CD4-positive, alpha-beta T cell treated with Interleukin-17A for 1 hour (primary cell): ENCODE results near the gene MIPEP.

Source experiments
- DNase-seq: peaks from one replicate; pipeline ENCODE4 v3.0.0-alpha.2; 2020

MIPEP gene

GRCh38 chr13:23848646-23849141, 40.5 kb downstream of the MIPEP start:
- no peak for DNase-seq

DNA sequence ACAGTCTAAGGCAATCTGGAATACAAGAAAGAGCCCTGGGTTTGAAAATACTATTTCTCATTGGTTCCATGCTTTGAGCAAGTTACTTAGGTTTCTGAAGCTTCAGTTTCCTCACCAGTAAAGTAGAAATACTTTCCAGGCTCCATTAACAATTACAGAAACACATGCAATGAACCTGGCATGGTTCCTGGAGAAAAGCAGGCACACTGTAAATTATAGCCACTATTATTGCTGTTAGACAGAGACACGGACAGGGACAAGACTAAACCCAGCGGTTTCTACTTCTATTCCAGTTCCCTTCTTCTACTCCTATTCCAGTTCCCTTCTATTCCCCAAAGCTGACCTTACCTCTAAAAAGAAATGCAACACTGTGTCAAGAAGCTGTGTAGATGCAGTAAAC, 41.2 kb downstream of the MIPEP start:
- DNase-seq: no peak

GRCh38 chr13:23847497-23847896, 41.7 kb downstream of the MIPEP start:
- DNase-seq: no peak

- DNase-seq: no peak
These were observed 44.0 kb downstream of the MIPEP start for GRCh38 chr13:23845105-23845725.

GRCh38 chr13:23844132-23844531, 45.1 kb downstream of the MIPEP start:
- no peak for DNase-seq

DNA sequence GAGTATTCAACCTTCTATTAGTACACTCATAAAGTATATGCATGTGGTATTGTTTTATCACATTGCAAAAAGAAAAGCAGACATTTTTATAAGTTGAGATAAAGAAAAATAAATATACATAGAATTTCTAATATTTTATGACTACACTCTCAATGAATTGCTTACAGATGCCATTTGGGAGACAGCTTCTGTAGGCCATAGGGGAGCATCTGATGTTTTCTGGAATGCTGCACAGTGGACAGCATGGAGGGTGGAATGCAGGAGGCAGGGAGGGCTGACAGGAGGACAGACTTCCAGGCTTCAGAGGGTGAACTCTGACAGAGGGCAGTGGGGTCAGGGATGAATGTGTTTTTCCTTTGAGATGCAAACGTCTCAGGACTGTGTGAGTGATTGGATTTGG, 45.8 kb downstream of the MIPEP start:
- DNase-seq: no peak

- DNase-seq: no peak
These were observed 46.8 kb downstream of the MIPEP start for GRCh38 chr13:23842406-23842805.

DNA sequence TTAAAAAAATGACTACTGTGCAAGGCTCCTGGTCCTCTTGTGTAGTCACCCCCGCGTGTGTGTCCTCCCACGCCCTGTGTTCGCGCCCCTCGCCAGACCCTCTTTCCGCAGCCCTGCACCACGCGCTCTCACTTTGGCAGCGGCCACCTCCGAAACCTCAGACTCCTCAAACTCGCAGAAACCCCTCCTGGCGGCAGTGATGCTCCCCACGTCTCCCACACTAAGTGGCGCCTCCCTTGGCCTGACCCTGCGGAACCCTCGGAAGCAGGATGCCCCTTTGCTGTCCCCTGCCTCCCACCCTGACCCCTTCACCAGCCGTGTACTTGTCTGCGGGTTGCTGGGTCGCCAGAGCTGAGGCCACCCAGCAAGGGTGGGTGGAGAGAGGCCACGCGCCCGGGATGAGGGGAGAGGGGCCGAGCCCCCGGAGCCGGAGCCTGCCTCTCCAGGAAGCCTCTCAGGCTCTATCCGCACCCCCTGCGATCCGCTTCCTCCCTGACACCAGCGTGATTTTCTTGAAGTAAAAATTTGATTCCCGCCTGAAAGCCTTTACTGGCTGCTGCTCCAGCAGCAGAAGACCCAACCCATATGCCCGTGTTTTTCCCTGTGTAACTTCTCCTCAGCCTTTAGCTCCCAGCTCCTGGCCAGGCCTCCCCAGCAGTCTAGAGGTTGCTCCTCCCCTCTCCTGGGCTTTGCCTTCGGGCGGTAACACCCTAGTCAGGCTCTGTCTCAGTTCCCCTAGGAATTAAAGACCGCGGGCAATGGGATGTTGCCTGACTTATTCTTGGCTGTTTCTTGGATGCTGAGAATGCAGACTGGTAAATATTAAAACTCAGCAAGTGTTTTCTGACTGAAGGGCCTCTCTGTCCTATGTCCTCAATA, 55.2 kb downstream of the MIPEP start:
- no peak for DNase-seq

DNA sequence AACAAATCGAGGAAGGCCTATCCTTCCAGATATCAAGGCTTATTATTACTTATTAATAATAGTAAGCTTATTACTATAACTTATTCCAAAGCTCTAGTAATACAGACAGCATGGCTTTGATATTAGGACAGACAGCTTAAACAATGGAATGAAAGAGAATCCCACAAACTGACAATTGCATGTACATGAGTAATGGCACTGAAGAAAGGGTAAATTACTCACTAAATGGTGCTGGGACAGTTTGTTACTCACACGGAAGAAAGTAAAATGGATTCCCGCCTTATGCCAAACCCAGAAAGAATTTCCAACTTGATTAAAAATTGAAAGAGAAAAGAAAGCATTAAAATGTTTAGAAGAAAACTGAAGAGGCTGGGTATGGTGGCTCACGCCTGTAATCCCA, 60.3 kb downstream of the MIPEP start:
- no peak for DNase-seq

DNA sequence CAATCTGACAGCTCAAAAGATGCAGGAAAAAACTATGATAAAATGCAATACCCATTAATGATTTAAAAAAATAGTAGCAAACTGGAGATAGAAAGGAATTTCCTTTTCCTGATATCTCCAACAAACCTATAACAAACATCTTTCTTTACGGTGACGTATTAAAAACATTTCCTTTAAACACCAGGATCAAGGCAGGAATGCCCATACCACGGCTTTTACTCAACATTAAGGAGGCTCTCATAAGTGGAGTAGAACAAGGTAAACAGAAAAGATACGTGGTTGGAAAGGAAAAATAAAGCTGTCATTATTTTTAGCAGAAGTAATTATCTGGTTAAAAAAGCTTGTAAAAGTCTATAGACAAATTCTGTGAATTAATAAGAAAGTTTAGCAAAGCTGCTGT, 61.1 kb downstream of the MIPEP start:
- DNase-seq: no peak

- DNase-seq: no peak
These were observed 64.0 kb downstream of the MIPEP start for GRCh38 chr13:23825179-23825578.

GRCh38 chr13:23824371-23824770, 64.8 kb downstream of the MIPEP start:
- no peak for DNase-seq

DNA sequence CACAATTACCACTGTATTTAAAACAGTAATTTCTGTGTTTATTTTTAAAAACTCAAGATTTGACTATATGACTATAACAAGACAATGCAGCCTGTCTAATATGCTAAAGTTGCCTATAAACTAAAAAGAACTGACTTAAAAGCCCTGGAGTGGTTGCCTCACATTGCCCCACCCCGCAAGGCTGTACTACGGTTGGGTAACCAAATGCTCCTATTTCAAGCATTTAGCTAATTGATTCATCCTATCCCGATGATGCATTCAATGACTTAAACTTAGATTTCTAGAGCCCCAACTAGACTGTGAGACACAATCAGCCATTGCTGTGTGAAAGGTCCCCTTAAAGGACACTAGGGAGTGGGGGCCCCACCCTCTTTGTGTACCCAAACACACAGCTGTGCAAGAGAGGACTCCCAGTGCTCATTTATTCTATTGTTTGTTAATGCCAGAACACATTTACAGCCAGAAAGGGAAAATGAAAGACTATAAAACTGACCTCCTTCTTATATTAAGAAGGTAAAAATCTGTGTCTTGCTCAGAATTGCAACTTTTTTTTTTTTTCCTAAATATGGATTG, 66.9 kb downstream of the MIPEP start:
- DNase-seq: no peak

DNA sequence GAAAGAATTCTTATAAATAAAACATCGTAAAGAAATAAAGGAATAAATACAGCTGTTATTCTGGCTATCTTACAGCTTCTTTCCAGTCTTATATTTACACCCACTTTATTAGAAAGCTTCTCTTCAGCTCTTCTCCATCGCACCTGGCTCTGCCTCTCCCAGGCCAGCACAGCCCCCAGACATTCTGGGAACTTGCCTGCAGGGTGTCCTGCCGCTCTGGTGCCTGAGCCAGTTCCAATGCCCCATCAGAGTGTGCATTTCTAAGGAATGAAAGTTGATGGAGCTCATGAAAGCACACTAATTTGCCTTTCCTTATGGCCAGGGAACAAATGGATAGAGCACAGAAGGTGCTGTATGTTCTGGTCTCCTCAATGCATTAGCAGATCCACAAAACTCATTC, 68.7 kb downstream of the MIPEP start:
- no peak for DNase-seq

DNA sequence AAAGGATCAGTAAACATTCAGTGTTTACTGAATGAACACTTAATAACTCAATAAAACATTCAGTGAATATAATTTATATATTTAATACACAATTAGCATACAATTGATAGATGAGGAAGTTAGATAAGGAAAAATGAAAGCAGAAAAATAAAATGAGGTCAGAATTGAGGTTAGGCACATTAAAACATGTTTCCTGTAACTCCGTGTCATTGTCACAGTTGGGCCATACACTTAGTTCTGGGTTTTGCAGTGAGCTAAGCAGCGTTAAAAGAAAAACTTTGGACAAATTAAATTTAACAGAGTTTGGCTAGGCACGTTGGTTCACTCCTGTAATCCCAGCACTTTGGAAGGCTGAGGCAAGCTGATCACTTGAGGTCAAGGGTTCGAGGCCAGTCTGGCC, 71.4 kb downstream of the MIPEP start:
- peak; percentile 7 for DNase-seq

DNA sequence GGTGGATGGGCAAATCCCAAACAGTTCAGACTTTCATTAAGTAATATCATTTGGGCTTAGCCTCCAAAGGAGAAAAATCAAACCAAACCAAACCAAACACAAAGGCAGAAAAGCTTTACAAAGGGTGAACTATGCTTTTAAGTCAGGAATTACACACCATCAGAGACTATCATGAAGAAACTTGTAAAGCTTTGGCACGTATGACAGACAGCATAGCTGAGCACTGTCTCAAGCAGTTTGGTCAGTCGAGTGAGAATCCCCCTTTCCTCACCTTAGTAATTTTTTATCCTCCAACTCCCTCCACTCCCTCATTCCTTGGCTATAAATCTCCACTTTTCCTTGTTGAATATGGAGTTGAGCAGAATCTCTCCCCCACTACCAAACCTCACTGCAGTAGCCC, 72.1 kb downstream of the MIPEP start:
- DNase-seq: no peak

- no peak for DNase-seq
These were observed 75.6 kb downstream of the MIPEP start for GRCh38 chr13:23813635-23814034.

DNA sequence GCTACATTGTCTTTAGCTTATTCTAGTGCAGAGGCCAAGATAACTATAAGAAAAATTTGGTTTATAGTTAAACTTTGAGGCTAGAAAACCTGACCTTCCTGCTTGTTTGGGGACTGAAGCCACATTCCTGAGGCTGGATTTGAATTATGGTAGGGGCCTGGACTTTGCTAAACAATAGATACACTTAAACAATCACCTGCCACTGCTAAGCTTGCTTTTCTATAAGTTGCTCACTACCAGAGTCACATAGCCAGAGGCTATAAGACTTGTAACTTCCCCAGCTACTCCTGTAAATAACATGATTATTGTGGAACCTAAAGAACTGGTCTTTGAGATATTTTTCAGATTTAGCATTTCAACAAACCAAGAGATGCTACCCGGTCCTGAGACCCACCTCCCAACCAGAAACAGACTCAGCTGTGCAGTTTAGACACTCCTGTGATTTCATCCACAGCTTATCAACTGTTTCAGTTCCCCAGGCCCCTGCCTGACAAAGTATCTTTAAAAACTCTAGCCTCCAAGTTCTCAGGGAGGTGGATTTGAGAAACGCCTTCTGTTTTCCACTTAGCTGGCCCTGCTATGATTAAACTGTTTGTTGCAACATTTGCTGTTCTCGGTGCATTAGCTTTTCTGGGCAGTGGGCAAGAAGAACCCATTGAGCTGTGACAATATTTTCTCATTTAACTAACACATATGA, 77.7 kb downstream of the MIPEP start:
- DNase-seq: no peak

DNA sequence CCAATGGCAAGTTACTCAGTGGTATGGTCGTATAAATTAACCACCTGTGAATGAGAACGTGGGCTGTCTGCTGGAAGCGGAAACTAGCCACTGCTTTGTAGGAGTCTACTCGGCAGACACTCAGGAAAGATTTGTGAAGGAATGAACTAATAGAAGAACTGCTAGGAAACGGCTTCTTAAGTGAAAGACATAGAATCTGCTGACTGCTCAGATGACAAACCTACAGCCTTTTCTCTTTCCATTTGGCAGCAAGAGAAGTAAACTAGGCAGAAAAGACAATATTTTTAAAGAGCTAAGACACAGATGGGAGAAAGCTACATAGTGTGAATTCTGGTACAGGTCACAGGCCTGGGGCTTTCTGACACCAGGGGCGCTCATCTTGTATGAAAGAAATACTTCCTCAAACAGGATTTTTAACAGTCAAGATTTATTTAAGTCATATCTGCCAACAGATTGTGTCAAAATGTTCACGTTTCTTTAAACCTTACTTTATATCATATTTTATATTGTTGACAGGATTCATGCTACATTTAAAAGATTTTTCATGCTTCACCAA, 78.4 kb downstream of the MIPEP start:
- no peak for DNase-seq

DNA sequence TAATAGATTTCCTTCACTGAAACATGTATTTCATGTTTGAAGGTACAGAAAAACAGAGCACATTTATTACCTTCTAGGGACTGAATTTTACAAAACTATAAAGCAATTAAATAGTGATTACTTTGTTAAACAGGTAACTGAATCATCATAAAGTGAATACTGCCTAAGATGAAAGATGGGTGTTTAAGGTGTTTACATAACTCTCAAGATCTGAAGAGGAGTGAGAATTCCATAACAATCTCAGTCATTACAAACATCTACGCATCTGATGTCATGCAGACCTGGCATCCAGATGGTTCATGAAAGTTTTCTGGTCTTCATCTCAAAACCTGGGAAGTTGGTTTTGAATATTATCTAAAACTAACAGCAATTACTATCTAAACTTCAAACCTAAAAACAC, 80.4 kb downstream of the MIPEP start:
- no peak for DNase-seq

GRCh38 chr13:23806874-23807526, 82.2 kb downstream of the MIPEP start:
- no peak for DNase-seq

GRCh38 chr13:23805821-23806220, 83.4 kb downstream of the MIPEP start:
- DNase-seq: no peak

- DNase-seq: no peak
These were observed 84.1 kb downstream of the MIPEP start for GRCh38 chr13:23805122-23805521.
